ENCODE measurements around the gene LHX1. TPM values are rescaled to one million over a fixed set of nuclear protein-coding genes. Genes with fewer than 3 reads are reported as not detected.

The LHX1 gene
- total RNA-seq, 4 donors from 2014 or later: not detected

DNA sequence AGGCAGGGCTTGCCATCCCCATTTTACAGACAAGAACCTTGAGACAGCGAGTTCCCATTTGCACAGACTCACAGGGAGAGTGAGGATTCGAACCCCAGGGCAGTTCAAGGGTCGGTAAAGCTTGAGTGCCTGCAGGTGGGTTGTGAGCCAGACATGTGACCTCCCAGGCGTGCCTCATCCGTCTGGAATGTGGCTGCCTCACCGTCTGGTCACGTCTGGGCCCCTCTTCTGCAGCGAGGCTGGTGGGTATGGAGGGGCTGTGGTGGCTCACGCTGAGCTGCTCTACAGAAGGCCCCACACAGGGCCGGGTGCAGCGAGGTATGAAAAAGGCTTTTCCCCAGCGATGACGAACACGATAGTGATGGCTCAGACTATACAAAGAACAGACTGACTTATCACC lies 35.8 kb upstream of the LHX1 start:
- 69% methylated on average over 2 of the region's 14 CpGs; no CpG with 5 or more reads in 1 of the 2 donors for WGBS, 2 donors (ENCODE audit: low coverage in 1 of 2)
- Histone ChIP-seq H3K4me1 (no peaks in the 10 kb centered on the region), H3K27me3 (peaks cover 46% of the 10 kb centered on the region), H3K9me3 (no peaks in the 10 kb centered on the region), H3K4me3 (no peak overlapping the region), H3K27ac (no peak overlapping the region), H3K36me3 (no peaks in the 10 kb centered on the region)
- TF ChIP-seq, protein P1, sequence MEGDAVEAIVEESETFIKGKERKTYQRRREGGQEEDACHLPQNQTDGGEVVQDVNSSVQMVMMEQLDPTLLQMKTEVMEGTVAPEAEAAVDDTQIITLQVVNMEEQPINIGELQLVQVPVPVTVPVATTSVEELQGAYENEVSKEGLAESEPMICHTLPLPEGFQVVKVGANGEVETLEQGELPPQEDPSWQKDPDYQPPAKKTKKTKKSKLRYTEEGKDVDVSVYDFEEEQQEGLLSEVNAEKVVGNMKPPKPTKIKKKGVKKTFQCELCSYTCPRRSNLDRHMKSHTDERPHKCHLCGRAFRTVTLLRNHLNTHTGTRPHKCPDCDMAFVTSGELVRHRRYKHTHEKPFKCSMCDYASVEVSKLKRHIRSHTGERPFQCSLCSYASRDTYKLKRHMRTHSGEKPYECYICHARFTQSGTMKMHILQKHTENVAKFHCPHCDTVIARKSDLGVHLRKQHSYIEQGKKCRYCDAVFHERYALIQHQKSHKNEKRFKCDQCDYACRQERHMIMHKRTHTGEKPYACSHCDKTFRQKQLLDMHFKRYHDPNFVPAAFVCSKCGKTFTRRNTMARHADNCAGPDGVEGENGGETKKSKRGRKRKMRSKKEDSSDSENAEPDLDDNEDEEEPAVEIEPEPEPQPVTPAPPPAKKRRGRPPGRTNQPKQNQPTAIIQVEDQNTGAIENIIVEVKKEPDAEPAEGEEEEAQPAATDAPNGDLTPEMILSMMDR (IDR thresholded peaks at IDR 0.05): no peak
- TF ChIP-seq POLR2AphosphoS5 (IDR thresholded peaks at IDR 0.05): no peak
- no peak for TF ChIP-seq EP300 (IDR thresholded peaks at IDR 0.05)
- TF ChIP-seq POLR2A (IDR thresholded peaks at IDR 0.05): no peak
- no peak for ATAC-seq

DNA sequence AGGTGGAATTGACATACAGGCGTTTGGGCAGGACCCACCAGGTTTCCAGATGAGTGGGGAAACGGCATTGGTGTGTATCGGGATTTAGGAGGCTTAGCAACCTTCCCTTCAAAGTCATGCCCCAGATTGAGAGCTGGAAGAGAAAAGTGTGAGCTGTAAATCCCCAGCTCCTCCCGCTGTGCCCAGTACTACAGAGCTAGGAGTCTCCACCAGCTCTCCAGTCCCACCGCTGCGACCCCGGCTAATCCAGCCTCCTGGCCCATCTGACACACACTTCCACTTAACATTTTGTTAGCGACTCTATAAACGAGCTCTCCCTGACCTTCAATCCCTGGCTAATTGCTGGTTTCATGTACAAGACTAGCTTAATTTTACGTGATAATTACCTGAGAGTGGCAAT lies 29.9 kb upstream of the LHX1 start:
- H3K27ac ChIP-seq: no peak overlapping the region
- peaks cover 57% of the 10 kb centered on the region for H3K27me3 ChIP-seq
- H3K36me3 ChIP-seq: no peaks in the 10 kb centered on the region
- no peak for ATAC-seq
- no peak overlapping the region for H3K4me3 ChIP-seq
- TF ChIP-seq, protein P1 (IDR thresholded peaks at IDR 0.05): no peak
- TF ChIP-seq POLR2A (IDR thresholded peaks at IDR 0.05): no peak
- no peak for TF ChIP-seq EP300 (IDR thresholded peaks at IDR 0.05)
- 65 to 71% methylated on average over 4 to 10 of the region's 10 CpGs for WGBS, 2 donors (ENCODE audit: low coverage in 1 of 2)
- no peaks in the 10 kb centered on the region for H3K4me1 ChIP-seq
- no peaks in the 10 kb centered on the region for H3K9me3 ChIP-seq

DNA sequence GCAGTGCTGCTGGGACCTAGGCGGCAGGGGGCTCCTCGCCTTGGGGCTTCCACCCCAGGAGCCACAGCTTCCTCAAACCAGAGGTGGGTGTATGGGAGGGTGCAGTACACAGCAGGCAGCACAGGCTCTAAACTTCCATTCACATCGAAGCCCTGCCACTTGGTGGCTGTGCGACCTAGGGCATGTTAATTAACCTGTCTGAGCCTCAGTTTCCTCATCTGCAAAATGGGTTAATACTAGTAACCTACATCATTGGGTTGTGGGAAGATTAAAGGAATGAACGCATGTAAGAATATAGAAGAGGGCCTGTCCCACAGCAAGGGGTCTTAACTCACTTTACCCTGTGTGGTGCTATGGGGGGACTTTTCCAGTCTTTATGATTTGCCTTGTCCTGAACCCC lies 26.8 kb upstream of the LHX1 start:
- peaks cover 72% of the 10 kb centered on the region for H3K27me3 ChIP-seq

DNA sequence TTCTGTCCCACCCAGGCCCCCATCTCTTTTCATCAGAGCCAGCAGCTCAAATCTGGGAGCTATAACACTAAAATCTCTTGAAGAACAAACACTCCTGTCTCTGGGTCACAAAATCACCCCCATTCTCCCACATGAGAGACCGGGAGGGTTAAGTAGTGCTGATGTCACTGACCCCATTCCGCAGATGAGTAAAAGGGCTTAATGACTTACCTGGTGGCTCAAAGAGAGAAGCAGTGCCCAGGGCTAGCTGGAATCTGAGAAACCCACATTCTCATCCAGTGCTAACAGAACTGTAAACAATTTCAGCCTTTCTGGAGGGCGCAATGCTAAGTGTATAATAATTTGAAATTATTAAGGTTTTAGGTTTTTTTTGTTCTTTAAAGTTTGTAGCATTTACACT lies 26.3 kb upstream of the LHX1 start:
- 43 to 57% methylated on average over 3 of the region's 3 CpGs for WGBS, 2 donors (ENCODE audit: low coverage in 1 of 2)
- H3K4me1 ChIP-seq: no peaks in the 10 kb centered on the region
- H3K4me3 ChIP-seq: no peak overlapping the region
- no peaks in the 10 kb centered on the region for H3K36me3 ChIP-seq
- H3K9me3 ChIP-seq: no peaks in the 10 kb centered on the region
- no peak for ATAC-seq
- no peak overlapping the region for H3K27ac ChIP-seq
- H3K27me3 ChIP-seq: peaks cover 71% of the 10 kb centered on the region
- TF ChIP-seq, protein P1 (IDR thresholded peaks at IDR 0.05): no peak
- TF ChIP-seq POLR2A (IDR thresholded peaks at IDR 0.05): no peak
- no peak for TF ChIP-seq EP300 (IDR thresholded peaks at IDR 0.05)
- no peak for TF ChIP-seq POLR2AphosphoS5 (IDR thresholded peaks at IDR 0.05)

More for the DNA sequence above, 26.8 kb upstream of the LHX1 start:
- WGBS, 2 donors (ENCODE audit: low coverage in 1 of 2): 69 to 79% methylated on average over 3 of the region's 5 CpGs
- no peaks in the 10 kb centered on the region for H3K9me3 ChIP-seq
- H3K36me3 ChIP-seq: no peaks in the 10 kb centered on the region
- no peaks in the 10 kb centered on the region for H3K4me1 ChIP-seq
- H3K27ac ChIP-seq: no peak overlapping the region
- no peak overlapping the region for H3K4me3 ChIP-seq
- ATAC-seq: no peak
- TF ChIP-seq EP300 (IDR thresholded peaks at IDR 0.05) (no peak), POLR2AphosphoS5 (IDR thresholded peaks at IDR 0.05) (no peak), POLR2A (IDR thresholded peaks at IDR 0.05) (no peak)
- TF ChIP-seq, protein P1 (IDR thresholded peaks at IDR 0.05): no peak

DNA sequence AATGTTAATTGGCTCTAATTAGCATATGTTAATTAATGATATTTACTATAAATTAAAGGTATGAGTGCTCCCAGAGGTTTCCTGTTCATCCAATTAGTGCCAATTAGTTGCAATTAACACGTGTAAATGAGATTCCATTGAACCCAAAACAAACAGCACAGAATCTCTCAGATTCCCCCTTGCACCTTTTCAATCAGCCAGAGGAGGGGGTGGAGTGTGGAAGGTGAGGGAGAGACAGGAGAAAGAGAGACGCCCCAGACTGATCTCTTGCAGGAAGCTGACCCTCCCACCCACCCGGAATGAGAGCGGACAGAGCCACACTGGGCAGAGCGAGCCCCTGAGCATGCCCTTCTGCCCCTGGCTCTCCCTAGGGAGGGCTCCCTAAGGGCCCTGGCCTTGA lies 24.1 kb upstream of the LHX1 start:
- Histone ChIP-seq H3K4me1 (no peaks in the 10 kb centered on the region), H3K9me3 (no peaks in the 10 kb centered on the region), H3K27me3 (peaks cover 58% of the 10 kb centered on the region), H3K36me3 (no peaks in the 10 kb centered on the region), H3K27ac (no peak overlapping the region), H3K4me3 (no peak overlapping the region)
- TF ChIP-seq EP300 (IDR thresholded peaks at IDR 0.05) (no peak), POLR2AphosphoS5 (IDR thresholded peaks at IDR 0.05) (no peak), POLR2A (IDR thresholded peaks at IDR 0.05) (no peak)
- TF ChIP-seq, protein P1 (IDR thresholded peaks at IDR 0.05): no peak
- no peak for ATAC-seq
- 27 to 35% methylated on average over 2 to 5 of the region's 5 CpGs for WGBS, 2 donors (ENCODE audit: low coverage in 1 of 2)
